Osteoblast (primary cell): ENCODE data around the gene NTF3. TPM values are rescaled to one million over a fixed set of nuclear protein-coding genes. Genes with fewer than 3 reads are reported as not detected.

Experiments
- DNase-seq: peaks from one replicate; pipeline ENCODE4 v3.0.0; 2011; ENCODE audit warnings: low spot score, mixed read lengths; ENCODE audit not compliant: insufficient read length; ENCODE audit errors: missing footprints
- H2AFZ ChIP-seq: 2 replicates; pipeline ENCODE4 v1.6.0; 2011; ENCODE audit warnings: mild to moderate bottlenecking, low read length
- H3K27ac ChIP-seq: 2 replicates; pipeline ENCODE4 v1.5.1; 2011; ENCODE audit warnings: mild to moderate bottlenecking, low read depth, low read length, moderate library complexity
- H3K27me3 ChIP-seq: 2 replicates; pipeline ENCODE4 v1.6.0; 2012; ENCODE audit warnings: mild to moderate bottlenecking, control low read depth, inconsistent platforms, low read length, moderate library complexity; ENCODE audit not compliant: insufficient read depth
- H3K36me3 ChIP-seq: 2 replicates; pipeline ENCODE4 v1.5.1; 2011; ENCODE audit warnings: mild to moderate bottlenecking, low read length, control low read depth, moderate library complexity; ENCODE audit not compliant: insufficient read depth
- H3K4me1 ChIP-seq: 2 replicates; pipeline ENCODE4 v1.5.1; 2011; ENCODE audit warnings: mild to moderate bottlenecking, low read length, control low read depth, moderate library complexity; ENCODE audit not compliant: insufficient read depth
- H3K4me2 ChIP-seq: 2 replicates; pipeline ENCODE4 v1.6.0; 2011; ENCODE audit warnings: mild to moderate bottlenecking, low read length; ENCODE audit not compliant: insufficient read depth
- H3K4me3 ChIP-seq: fragments of 200-600 bp; sonication (generic); 3 replicates; pipeline ENCODE4 v1.5.1; 2012; ENCODE audit warnings: mild to moderate bottlenecking, low read length, inconsistent platforms; ENCODE audit not compliant: insufficient read depth
- H3K79me2 ChIP-seq: 2 replicates; pipeline ENCODE4 v1.6.0; 2012; ENCODE audit warnings: mild to moderate bottlenecking, low read length, control low read depth, inconsistent platforms; ENCODE audit not compliant: insufficient read depth
- H3K9me3 ChIP-seq: 2 replicates; pipeline ENCODE4 v1.5.1; 2011; ENCODE audit warnings: low read depth, low read length, control low read depth
- H4K20me1 ChIP-seq: 2 replicates; pipeline ENCODE4 v1.6.0; 2012; ENCODE audit warnings: mild to moderate bottlenecking, low read length, control low read depth; ENCODE audit not compliant: insufficient read depth
- CTCF ChIP-seq: IDR thresholded peaks from 2 replicates; pipeline ENCODE4 v1.5.1; 2011; ENCODE audit warnings: mild to moderate bottlenecking, low read depth, low read length, moderate library complexity; ENCODE audit errors: extremely low read depth
- total RNA-seq: library from RNA; depleted of rRNA; stranded (reverse); fragments of >200 nt; gene quantifications from 2 replicates; pipeline ENCODE4 v1.2.3, GENCODE V29; 2012

NTF3 gene
- total RNA-seq, 1 donor = 1.1 TPM

- Histone ChIP-seq H2AFZ (no peak overlapping the region), H3K9me3 (no peaks in the 10 kb centered on the region), H3K4me1 (no peaks in the 10 kb centered on the region), H3K27ac (no peak overlapping the region), H3K36me3 (no peaks in the 10 kb centered on the region), H3K4me2 (no peak overlapping the region), H3K79me2 (no peaks in the 10 kb centered on the region), H3K4me3 (no peak overlapping the region), H4K20me1 (no peaks in the 10 kb centered on the region), H3K27me3 (no peaks in the 10 kb centered on the region)
- TF ChIP-seq CTCF = no peak
- no peak for DNase-seq
Observed at GRCh38 chr12:5456030-5456429, 24.1 kb downstream of the NTF3 start.

GRCh38 chr12:5456906-5457305 lies 25.0 kb downstream of the NTF3 start:
- peak overlapping the region; percentile 32 for H2AFZ ChIP-seq
- H3K27ac ChIP-seq = no peak overlapping the region
- H3K36me3 ChIP-seq = no peaks in the 10 kb centered on the region
- DNase-seq = no peak
- H3K9me3 ChIP-seq = no peaks in the 10 kb centered on the region
- H3K79me2 ChIP-seq = no peaks in the 10 kb centered on the region
- H3K27me3 ChIP-seq = no peaks in the 10 kb centered on the region
- no peak overlapping the region for H3K4me3 ChIP-seq
- H3K4me1 ChIP-seq = no peaks in the 10 kb centered on the region
- H4K20me1 ChIP-seq = no peaks in the 10 kb centered on the region
- peak overlapping the region; percentile 18 for H3K4me2 ChIP-seq
- TF ChIP-seq CTCF = no peak

GRCh38 chr12:5458229-5459050 lies 26.5 kb downstream of the NTF3 start:
- no peak for TF ChIP-seq CTCF
- Histone ChIP-seq H2AFZ (no peak overlapping the region), H3K4me3 (no peak overlapping the region), H3K4me2 (no peak overlapping the region), H4K20me1 (no peaks in the 10 kb centered on the region), H3K27me3 (no peaks in the 10 kb centered on the region), H3K4me1 (no peaks in the 10 kb centered on the region), H3K79me2 (no peaks in the 10 kb centered on the region), H3K27ac (no peak overlapping the region), H3K36me3 (no peaks in the 10 kb centered on the region), H3K9me3 (no peaks in the 10 kb centered on the region)
- DNase-seq = no peak

- Histone ChIP-seq H3K4me3 (no peak overlapping the region), H2AFZ (no peak overlapping the region), H3K27me3 (no peaks in the 10 kb centered on the region), H3K27ac (no peak overlapping the region), H3K4me1 (no peaks in the 10 kb centered on the region), H3K9me3 (no peaks in the 10 kb centered on the region), H3K4me2 (no peak overlapping the region), H3K36me3 (no peaks in the 10 kb centered on the region), H3K79me2 (no peaks in the 10 kb centered on the region), H4K20me1 (no peaks in the 10 kb centered on the region)
- TF ChIP-seq CTCF = no peak
- DNase-seq = no peak
Observed at GRCh38 chr12:5459051-5459782, 27.3 kb downstream of the NTF3 start.
